H1 (cell line): ENCODE results near the gene ARMC5. TPM values are rescaled to one million over a fixed set of nuclear protein-coding genes. Genes with fewer than 3 reads are reported as not detected.

ENCODE experiments used
- CTCF ChIA-PET: fragments of 300-600 bp; sonication (Branson Sonifier 250); formaldehyde crosslinking; loops from one replicate; lab custom pipeline; 2021; ENCODE audit not compliant: partially characterized antibody; lab: Charles Lee
- POLR2A ChIA-PET: fragments of 300-600 bp; sonication (Branson Sonifier 250); formaldehyde crosslinking; loops from one replicate; lab custom pipeline; 2021; ENCODE audit warnings: inconsistent platforms; ENCODE audit not compliant: partially characterized antibody; lab: Charles Lee
- DNase-seq, 2 experiments: peaks; one replicate each; pipeline versions ENCODE4 v3.0.0 to v3.0.0-alpha.2; 2010 to 2022; ENCODE audit warnings: low spot score in 2 of 2, low read depth in 1 of 2, mixed read lengths in 1 of 2
- FAIRE-seq: peaks from 2 replicates; lab custom pipeline; 2011; peaks lifted over from hg19 to GRCh38; lab: Jason Lieb, UNC
- H2AFZ ChIP-seq: 2 replicates; pipeline ENCODE4 v1.8.1; 2012; ENCODE audit warnings: low read length, inconsistent platforms
- H2AK5ac ChIP-seq: 2 replicates; pipeline ENCODE4 v1.6.1; 2013; ENCODE audit warnings: low read depth, low read length
- H2BK120ac ChIP-seq: replicated peaks from 2 replicates; pipeline ENCODE3; 2013; ENCODE audit warnings: low read depth, low read length, inconsistent platforms
- H2BK12ac ChIP-seq: 2 replicates; pipeline ENCODE4 v1.6.1; 2013; ENCODE audit warnings: low read depth, low read length
- H2BK15ac ChIP-seq: 2 replicates; pipeline ENCODE4 v1.6.1; 2013; ENCODE audit warnings: low read length
- H2BK20ac ChIP-seq: 2 replicates; pipeline ENCODE4 v1.6.1; 2013; ENCODE audit warnings: low read length
- H2BK5ac ChIP-seq: 2 replicates; pipeline ENCODE4 v1.6.1; 2013; ENCODE audit warnings: low read depth, low read length
- H3K14ac ChIP-seq: 2 replicates; pipeline ENCODE4 v1.6.1; 2013; ENCODE audit warnings: inconsistent platforms; ENCODE audit not compliant: insufficient read length
- H3K18ac ChIP-seq: 2 replicates; pipeline ENCODE4 v1.6.1; 2013; ENCODE audit warnings: low read length; ENCODE audit errors: extremely low read depth
- H3K23ac ChIP-seq: 2 replicates; pipeline ENCODE4 v1.6.1; 2013; ENCODE audit warnings: inconsistent platforms; ENCODE audit not compliant: insufficient read length
- H3K23me2 ChIP-seq: 2 replicates; pipeline ENCODE4 v1.6.1; 2013; ENCODE audit warnings: low read depth, low read length
- H3K27ac ChIP-seq: 2 replicates; pipeline ENCODE4 v1.6.1; 2011; ENCODE audit warnings: low read depth, low read length, inconsistent platforms
- H3K27me3 ChIP-seq, 4 experiments: replicated peaks in 1 of 4; 1 replicate in 1 of 4; 2 replicates in 3 of 4; pipeline versions ENCODE4 v1.6.1 to v1.8.1; 2011 to 2013; ENCODE audit warnings: low read length in 3 of 4, mild to moderate bottlenecking in 3 of 4, inconsistent platforms in 2 of 4, mixed read lengths in 2 of 4, moderate library complexity in 1 of 4; ENCODE audit not compliant: control insufficient read depth in 3 of 4, insufficient read depth in 3 of 4; ENCODE audit errors: extremely low read depth in 1 of 4
- H3K36me3 ChIP-seq, 4 experiments: 2 replicates each; pipeline versions ENCODE4 v1.6.1 to v1.8.1; 2011 to 2013; ENCODE audit warnings: mild to moderate bottlenecking in 4 of 4, low read length in 3 of 4, moderate library complexity in 2 of 4, control low read depth in 1 of 4, inconsistent platforms in 1 of 4; ENCODE audit not compliant: insufficient read depth in 4 of 4, control insufficient read depth in 2 of 4
- H3K4ac ChIP-seq: replicated peaks from 2 replicates; pipeline ENCODE3; 2013; ENCODE audit warnings: low read length, low read depth, mixed read lengths, inconsistent platforms; ENCODE audit not compliant: insufficient read length
- H3K4me1 ChIP-seq, 4 experiments: replicated peaks in 1 of 4; 1 replicate in 1 of 4; 2 replicates in 3 of 4; pipeline versions ENCODE4 v1.6.1 to v1.8.1; 2011 to 2013; ENCODE audit warnings: low read length in 3 of 4, inconsistent platforms in 2 of 4, mixed read lengths in 1 of 4; ENCODE audit not compliant: insufficient read depth in 4 of 4, control insufficient read depth in 3 of 4
- H3K4me2 ChIP-seq, 2 experiments: 2 replicates each; pipeline versions ENCODE4 v1.6.1 to v1.8.1; 2011 to 2013; ENCODE audit warnings: low read depth in 2 of 2, low read length in 2 of 2, control low read depth in 1 of 2, inconsistent platforms in 1 of 2, mild to moderate bottlenecking in 1 of 2; ENCODE audit not compliant: insufficient read depth in 1 of 2
- H3K4me3 ChIP-seq, 4 experiments: fragments of 200-600, 300-600 bp in 1 of 4; sonication (generic), shearing (Covaris generic), sonication (Bioruptor Twin) in 1 of 4; 2 replicates each; pipeline versions ENCODE4 v1.5.1 to v1.8.1; 2011 to 2016; ENCODE audit warnings: low read length in 4 of 4, low read depth in 3 of 4, control low read depth in 2 of 4, inconsistent platforms in 2 of 4, mild to moderate bottlenecking in 2 of 4, mixed read lengths in 1 of 4, moderate library complexity in 1 of 4; ENCODE audit not compliant: insufficient read depth in 2 of 4; ENCODE audit errors: extremely low read depth in 1 of 4
- H3K56ac ChIP-seq: replicated peaks from 2 replicates; pipeline ENCODE3; 2013; ENCODE audit warnings: low read depth, mild to moderate bottlenecking, mixed read lengths, low read length, inconsistent platforms; ENCODE audit not compliant: insufficient read length
- H3K79me1 ChIP-seq: 2 replicates; pipeline ENCODE4 v1.6.1; 2013; ENCODE audit warnings: low read depth, low read length, control low read depth
- H3K79me2 ChIP-seq, 2 experiments: 2 replicates each; pipeline versions ENCODE4 v1.6.1 to v1.8.1; 2012 to 2013; ENCODE audit warnings: low read length in 2 of 2, mild to moderate bottlenecking in 2 of 2, inconsistent platforms in 1 of 2; ENCODE audit not compliant: insufficient read depth in 2 of 2, control insufficient read depth in 1 of 2
- H3K9ac ChIP-seq, 4 experiments: replicated peaks in 1 of 4; 1 replicate in 1 of 4; 2 replicates in 3 of 4; pipeline versions ENCODE4 v1.6.1 to v1.8.1; 2011 to 2013; ENCODE audit warnings: low read depth in 3 of 4, low read length in 3 of 4, control low read depth in 2 of 4, mild to moderate bottlenecking in 2 of 4, moderate library complexity in 2 of 4, inconsistent platforms in 1 of 4; ENCODE audit errors: extremely low read depth in 1 of 4
- H3K9me3 ChIP-seq, 2 experiments: 2 replicates each; pipeline versions ENCODE4 v1.6.1 to v1.8.1; 2012 to 2013; ENCODE audit warnings: mild to moderate bottlenecking in 2 of 2, moderate library complexity in 2 of 2, control low read depth in 1 of 2, inconsistent platforms in 1 of 2, low read depth in 1 of 2, low read length in 1 of 2, mixed read lengths in 1 of 2; ENCODE audit not compliant: insufficient read depth in 2 of 2
- H4K20me1 ChIP-seq, 2 experiments: replicated peaks in 1 of 2; 2 replicates each; pipeline versions ENCODE3 to v1.8.1; 2011 to 2013; ENCODE audit warnings: inconsistent platforms in 2 of 2, low read length in 2 of 2, mild to moderate bottlenecking in 1 of 2; ENCODE audit not compliant: insufficient read depth in 2 of 2, control insufficient read depth in 1 of 2
- H4K5ac ChIP-seq: 2 replicates; pipeline ENCODE4 v1.6.1; 2013; ENCODE audit warnings: low read length, low read depth, mixed read lengths, inconsistent platforms; ENCODE audit not compliant: insufficient read length
- H4K8ac ChIP-seq: 2 replicates; pipeline ENCODE4 v1.8.0; 2013; ENCODE audit warnings: mild to moderate bottlenecking, moderate library complexity, low read length, inconsistent platforms; ENCODE audit not compliant: insufficient read depth; ENCODE audit errors: extremely low read depth
- H4K91ac ChIP-seq: replicated peaks from 2 replicates; pipeline ENCODE3; 2013; ENCODE audit warnings: low read length, mixed read lengths, inconsistent platforms; ENCODE audit not compliant: insufficient read length
- CHD1 ChIP-seq: IDR thresholded peaks from 2 replicates; pipeline ENCODE4 v1.6.1; 2012; ENCODE audit warnings: low read depth, low read length, improper control_type of control experiment
- RFX5 ChIP-seq: IDR thresholded peaks from 2 replicates; pipeline ENCODE4 v1.6.1; 2011; ENCODE audit warnings: low read depth, low read length, improper control_type of control experiment, borderline replicate concordance
- polyA plus RNA-seq, 7 experiments: library from polyadenylated mRNA; depleted of rRNA in 3 of 7; stranded (reverse) in 5 of 7; unstranded in 2 of 7; fragments of >200 nt in 5 of 7; fragments of 200-250 nt in 2 of 7; gene quantifications; 1 replicate in 5 of 7; 2 replicates in 1 of 7; 4 replicates in 1 of 7; pipeline versions ENCODE4 v1.2.1 to v1.2.3, GENCODE V29; 2011 to 2013; ENCODE audit warnings: missing spikeins in 2 of 7, mixed read lengths in 2 of 7
- total RNA-seq: library from RNA; stranded (reverse); fragmentation: NEBNext Ultra II Directional; extraction: Animal tissue kit (Norgen Biotek cat#: 25700); gene quantifications from 2 replicates; pipeline ENCODE4 v1.2.1, GENCODE V29; 2021

ARMC5 gene
- total and polyA plus RNA-seq, 2 of the 8 experiments (the other 6 are each of a cell fraction or from before 2014, with no cell fraction given): 7.8 to 8.7 TPM

- H3K79me1 ChIP-seq: no peaks in the 10 kb centered on the region
- no peak overlapping the region for H2AFZ ChIP-seq
- H3K36me3 ChIP-seq: no peaks in the 10 kb centered on the region
- H3K23me2 ChIP-seq: no peaks in the 10 kb centered on the region
- TF ChIP-seq RFX5: no peak
- no peak for TF ChIP-seq CHD1
- H3K56ac ChIP-seq: no peak overlapping the region
- H3K9ac ChIP-seq: no peak overlapping the region
- H3K14ac ChIP-seq: no peak overlapping the region
- no peak overlapping the region for H4K8ac ChIP-seq
- DNase-seq: no peak
- H2BK20ac ChIP-seq: no peak overlapping the region
- H2BK120ac ChIP-seq: no peak overlapping the region
- no peak overlapping the region for H2AK5ac ChIP-seq
- H3K23ac ChIP-seq: no peak overlapping the region
- H3K4ac ChIP-seq: no peak overlapping the region
- no peak overlapping the region for H3K4me2 ChIP-seq
- ChIA-PET CTCF (interaction anchor here (1.2 to 1.6 kb wide), 2 partner anchors 36 to 194 kb away, joined by 3 read pairs; no protein-coding TSS in a partner anchor), POLR2A (no interaction called here)
- H4K20me1 ChIP-seq: no peaks in the 10 kb centered on the region
- no peak overlapping the region for H2BK5ac ChIP-seq
- no peak overlapping the region for H2BK15ac ChIP-seq
- H3K4me1 ChIP-seq: peaks cover 0 to 4% (median 2%) of the 10 kb centered on the region in 4 experiments; a peak in 3 of 7 replicates
- H3K79me2 ChIP-seq: no peaks in the 10 kb centered on the region
- H3K4me3 ChIP-seq: no peak overlapping the region
- H3K27me3 ChIP-seq: no peaks in the 10 kb centered on the region
- H2BK12ac ChIP-seq: no peak overlapping the region
- H4K5ac ChIP-seq: no peak overlapping the region
- no peak overlapping the region for H3K27ac ChIP-seq
- no peak overlapping the region for H4K91ac ChIP-seq
- H3K9me3 ChIP-seq: no peaks in the 10 kb centered on the region
- no peak overlapping the region for H3K18ac ChIP-seq
- no peak for FAIRE-seq
Observed at GRCh38 chr16:31513884-31514283, 54.6 kb downstream of the ARMC5 start.

Other genes with a start within 250 kb of the ARMC5 start
- gene TRIM72, start 245.4 kb upstream of the ARMC5 start, total RNA-seq: 1.3 and 2.1 TPM in 2 replicates
- gene TRIM72, start 245.4 kb upstream of the ARMC5 start, polyA plus RNA-seq (2011; rRNA removed): 0.57 and 0.97 TPM in 2 replicates
- 3.0 and 3.5 TPM in 2 replicates for gene PYDC1, start 242.4 kb upstream of the ARMC5 start, total RNA-seq
- 5.9 and 11.1 TPM in 2 replicates for gene PYDC1, start 242.4 kb upstream of the ARMC5 start, polyA plus RNA-seq (2011; rRNA removed)
- 0.22 and 0.44 TPM in 2 replicates for gene ITGAM, start 199.5 kb upstream of the ARMC5 start, total RNA-seq
- 2.0 and 2.9 TPM in 2 replicates for gene ITGAM, start 199.5 kb upstream of the ARMC5 start, polyA plus RNA-seq (2011; rRNA removed)
- gene ITGAX, start 104.3 kb upstream of the ARMC5 start, total RNA-seq: not detected in 2 replicates
- gene ITGAX, start 104.3 kb upstream of the ARMC5 start, polyA plus RNA-seq (2011; rRNA removed): 0.13 and 0.30 TPM in 2 replicates
- not detected in 2 replicates for gene ITGAD, start 66.2 kb upstream of the ARMC5 start, total RNA-seq
- gene ITGAD, start 66.2 kb upstream of the ARMC5 start, polyA plus RNA-seq (2011; rRNA removed): 0.06 TPM in 1 of 2 replicates, not detected in the other
- not detected in 2 replicates for gene COX6A2, start 31.1 kb upstream of the ARMC5 start, total RNA-seq
- gene COX6A2, start 31.1 kb upstream of the ARMC5 start, polyA plus RNA-seq (2011; rRNA removed): 0.79 and 1.6 TPM in 2 replicates
- 0.15 and 0.19 TPM in 2 replicates for gene ZNF843, start 16.7 kb upstream of the ARMC5 start, total RNA-seq
- 0.32 and 0.36 TPM in 2 replicates for gene ZNF843, start 16.7 kb upstream of the ARMC5 start, polyA plus RNA-seq (2011; rRNA removed)
- 5.8 and 7.0 TPM in 2 replicates for gene TGFB1I1, start 12.7 kb downstream of the ARMC5 start, total RNA-seq
- 4.8 and 5.6 TPM in 2 replicates for gene TGFB1I1, start 12.7 kb downstream of the ARMC5 start, polyA plus RNA-seq (2011; rRNA removed)
- 0.56 and 1.1 TPM in 2 replicates for gene SLC5A2, start 23.6 kb downstream of the ARMC5 start, total RNA-seq
- gene SLC5A2, start 23.6 kb downstream of the ARMC5 start, polyA plus RNA-seq (2011; rRNA removed): 4.1 and 4.4 TPM in 2 replicates
- gene RUSF1, start 48.9 kb downstream of the ARMC5 start, total RNA-seq: 20.3 and 22.5 TPM in 2 replicates
- 33.7 and 53.0 TPM in 2 replicates for gene RUSF1, start 48.9 kb downstream of the ARMC5 start, polyA plus RNA-seq (2011; rRNA removed)
- gene AHSP, start 68.4 kb downstream of the ARMC5 start, total RNA-seq: 0.91 and 1.4 TPM in 2 replicates
- gene AHSP, start 68.4 kb downstream of the ARMC5 start, polyA plus RNA-seq (2011; rRNA removed): 4.8 and 15.3 TPM in 2 replicates